Measurements from ENCODE around the gene HOMER2.
"Not testable (repeated sequence)": the region's sequence is repeated elsewhere in the genome, so short reads cannot be mapped to it uniquely, and the experiment has no call there.

HOMER2 gene

DNA sequence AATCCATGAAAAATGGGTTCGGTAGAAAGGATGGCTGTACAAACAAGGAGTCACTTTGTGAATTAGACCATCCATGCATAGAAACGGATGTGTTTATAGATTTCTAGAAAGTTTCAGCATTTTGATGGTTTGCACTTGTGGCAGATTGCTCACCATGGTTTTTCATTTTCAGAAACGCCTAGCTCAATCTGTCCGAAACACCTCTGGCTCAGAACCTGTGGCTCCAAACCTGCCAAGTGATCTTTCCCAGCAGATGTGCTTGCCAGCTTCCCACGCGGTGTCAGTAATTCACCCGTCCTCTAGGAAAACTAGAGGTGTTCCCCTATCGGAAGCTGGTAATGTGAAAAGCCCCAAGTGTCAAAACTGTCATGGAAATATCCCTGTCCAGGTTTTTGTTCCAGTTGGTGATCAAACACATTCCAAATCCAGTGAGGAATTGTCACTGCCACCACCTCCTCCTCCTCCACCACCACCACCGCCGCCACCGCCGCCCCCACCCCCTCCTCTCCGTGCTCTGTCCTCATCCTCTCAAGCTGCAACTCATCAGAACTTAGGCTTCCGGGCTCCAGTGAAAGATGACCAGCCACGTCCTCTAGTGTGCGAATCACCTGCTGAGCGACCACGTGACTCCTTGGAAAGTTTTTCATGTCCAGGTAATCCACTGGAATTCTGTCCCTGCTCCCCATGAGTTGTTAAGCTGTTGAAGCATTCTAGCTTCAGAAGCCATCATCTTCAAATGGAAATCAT is 121.9 kb downstream of the HOMER2 start:
- no peak for DNase-seq

DNA sequence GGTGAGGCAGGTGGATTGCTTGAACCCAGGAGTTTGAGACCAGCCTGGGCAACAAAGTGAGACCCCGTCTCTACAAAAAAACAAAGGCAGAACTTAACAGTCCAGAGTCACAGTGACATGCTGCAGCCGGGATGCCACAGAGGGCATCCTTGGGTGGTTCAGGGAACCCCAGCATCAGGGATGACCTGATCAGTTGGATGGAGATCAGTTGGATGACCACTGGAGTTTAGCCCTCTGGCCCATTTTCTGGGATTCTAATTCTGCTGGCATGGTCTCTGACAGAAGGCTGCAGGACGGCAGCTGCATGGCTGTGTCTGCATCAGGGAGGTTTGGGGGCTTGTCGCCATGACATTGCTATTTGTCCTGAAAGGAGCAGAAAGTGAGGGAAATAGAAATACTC is 123.3 kb downstream of the HOMER2 start:
- no peak for DNase-seq

- DNase-seq = no peak
These were observed 124.4 kb downstream of the HOMER2 start for GRCh38 chr15:82828075-82828474.

DNA sequence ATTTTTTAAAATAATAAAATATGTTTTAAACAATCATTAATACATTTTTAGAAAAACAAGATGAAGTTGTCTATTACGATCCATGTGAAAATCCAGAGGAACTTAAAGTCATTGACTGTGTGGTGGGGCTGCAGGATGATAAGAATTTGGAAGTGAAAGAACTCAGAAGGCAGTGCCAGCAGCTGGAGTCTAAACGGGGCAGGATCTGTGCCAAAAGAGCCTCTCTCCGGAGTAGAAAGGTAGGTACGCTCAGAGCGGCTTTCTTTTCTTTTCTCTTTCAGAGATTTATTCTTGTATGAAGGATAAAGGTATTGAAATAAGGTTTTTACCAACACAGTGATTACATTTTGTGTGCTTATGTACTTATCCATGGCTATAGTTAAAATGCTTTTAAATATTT is 129.5 kb downstream of the HOMER2 start:
- DNase-seq = no peak

DNA sequence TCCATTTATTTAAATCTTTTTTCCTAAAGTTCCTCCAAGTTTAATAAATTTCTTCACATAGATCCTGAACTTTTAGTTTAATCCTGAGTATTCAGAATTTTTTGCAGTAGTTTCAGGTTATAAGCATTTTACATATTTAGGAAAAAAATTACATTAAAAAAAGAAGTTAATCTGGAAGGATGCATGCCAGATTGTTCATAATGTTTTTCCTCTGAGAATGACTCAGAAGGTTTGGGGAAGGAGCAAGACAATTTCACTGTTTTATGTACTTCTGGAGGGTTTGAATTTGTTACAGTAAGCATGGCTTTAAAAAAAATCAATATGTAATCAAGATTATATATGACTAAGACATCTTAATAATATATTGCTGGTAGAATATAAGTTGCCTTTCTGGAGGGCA is 130.7 kb downstream of the HOMER2 start:
- not testable (repeated sequence) for DNase-seq

- DNase-seq = not testable (repeated sequence)
These were observed 131.1 kb downstream of the HOMER2 start for GRCh38 chr15:82821396-82821795.

DNA sequence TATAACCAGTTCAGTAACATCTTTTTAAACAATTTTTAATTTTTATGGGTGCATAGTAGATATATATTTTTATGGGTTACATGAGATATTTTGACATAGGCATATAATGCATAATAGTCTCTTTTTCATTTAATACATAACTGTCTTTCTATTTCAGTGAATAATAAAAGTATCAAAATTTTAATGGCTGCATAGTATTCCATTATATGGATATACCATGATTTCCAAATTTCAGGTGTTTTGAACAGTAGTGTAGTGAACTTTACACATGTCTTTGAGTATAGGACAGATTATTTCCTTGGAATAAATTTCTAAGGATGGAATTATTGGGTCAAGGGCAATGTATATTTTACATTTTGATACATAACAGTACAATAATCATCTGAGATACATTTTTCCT is 132.4 kb downstream of the HOMER2 start:
- no peak for DNase-seq

DNA sequence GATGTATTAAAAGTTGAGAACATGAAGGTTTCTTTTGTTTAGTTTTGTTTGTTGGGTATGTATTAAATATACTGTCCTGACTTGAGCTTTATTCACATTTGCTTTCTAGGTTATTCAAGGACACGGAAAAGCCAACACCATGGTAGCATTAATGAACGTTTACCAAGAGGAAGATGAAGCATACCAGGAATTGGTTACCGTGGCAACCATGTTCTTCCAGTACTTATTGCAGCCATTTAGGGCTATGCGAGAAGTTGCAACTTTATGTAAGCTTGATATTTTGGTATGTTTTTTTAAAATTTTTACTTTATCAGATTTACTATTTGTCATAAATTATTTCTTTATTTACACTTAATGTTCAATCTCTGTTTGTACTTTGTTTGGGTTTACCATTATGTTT is 139.5 kb downstream of the HOMER2 start:
- DNase-seq = no peak

DNA sequence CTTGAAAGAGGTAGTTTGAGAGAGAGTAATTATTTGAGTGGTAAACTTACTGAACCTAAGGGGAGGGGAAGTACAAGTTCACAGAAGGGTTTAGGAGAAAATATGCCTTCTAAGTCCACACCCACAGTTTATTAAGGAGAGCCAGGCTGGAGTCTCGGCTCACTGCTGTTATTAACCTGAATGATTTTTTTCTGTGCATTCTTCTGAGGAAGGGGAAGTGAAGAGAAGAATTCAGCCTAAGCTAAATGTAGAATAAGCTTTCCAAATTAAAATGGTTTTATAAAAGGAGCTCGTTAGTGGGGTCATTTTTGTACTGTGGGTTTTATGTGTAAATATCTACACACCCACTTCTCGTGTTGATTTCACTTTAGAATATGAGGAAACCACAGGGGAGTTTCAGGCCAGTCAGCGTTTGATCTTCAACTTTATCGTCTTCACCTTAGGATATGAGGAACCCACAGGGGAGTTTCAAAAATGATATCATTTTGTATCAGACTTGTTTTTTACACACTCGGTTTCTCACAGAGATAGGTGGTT is 141.6 kb downstream of the HOMER2 start:
- peak; percentile 53 for DNase-seq

- DNase-seq = peak; percentile 10
These were observed 142.2 kb downstream of the HOMER2 start for GRCh38 chr15:82810061-82810889.

GRCh38 chr15:82809308-82810060 is 143.0 kb downstream of the HOMER2 start, which contains the start of gene WHAMM:
TSS of gene WHAMM (plus strand) at chr15:82809628. CDS start at chr15:82809727, 99 bp downstream.
- peak; percentile 96 for DNase-seq

DNA sequence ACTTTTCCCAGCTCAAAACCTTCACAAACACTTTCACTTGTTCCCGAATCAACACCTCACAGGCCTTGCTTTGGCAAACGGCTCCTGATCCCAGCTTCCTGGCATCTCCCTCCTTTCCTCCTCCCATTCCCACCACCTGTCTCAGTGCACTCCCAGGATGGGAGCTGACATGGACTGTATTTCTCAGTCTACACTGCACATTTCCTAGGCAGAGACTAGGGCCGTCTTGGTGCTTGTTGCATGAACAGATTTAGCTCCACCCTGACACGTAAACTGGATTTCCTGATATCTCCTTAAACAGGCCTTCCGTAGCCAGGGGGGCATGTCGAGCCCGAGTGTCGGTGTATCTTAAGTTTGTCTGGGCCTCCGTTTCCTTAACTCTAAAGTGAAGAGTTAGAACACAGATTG is 143.9 kb downstream of the HOMER2 start:
- no peak for DNase-seq

DNA sequence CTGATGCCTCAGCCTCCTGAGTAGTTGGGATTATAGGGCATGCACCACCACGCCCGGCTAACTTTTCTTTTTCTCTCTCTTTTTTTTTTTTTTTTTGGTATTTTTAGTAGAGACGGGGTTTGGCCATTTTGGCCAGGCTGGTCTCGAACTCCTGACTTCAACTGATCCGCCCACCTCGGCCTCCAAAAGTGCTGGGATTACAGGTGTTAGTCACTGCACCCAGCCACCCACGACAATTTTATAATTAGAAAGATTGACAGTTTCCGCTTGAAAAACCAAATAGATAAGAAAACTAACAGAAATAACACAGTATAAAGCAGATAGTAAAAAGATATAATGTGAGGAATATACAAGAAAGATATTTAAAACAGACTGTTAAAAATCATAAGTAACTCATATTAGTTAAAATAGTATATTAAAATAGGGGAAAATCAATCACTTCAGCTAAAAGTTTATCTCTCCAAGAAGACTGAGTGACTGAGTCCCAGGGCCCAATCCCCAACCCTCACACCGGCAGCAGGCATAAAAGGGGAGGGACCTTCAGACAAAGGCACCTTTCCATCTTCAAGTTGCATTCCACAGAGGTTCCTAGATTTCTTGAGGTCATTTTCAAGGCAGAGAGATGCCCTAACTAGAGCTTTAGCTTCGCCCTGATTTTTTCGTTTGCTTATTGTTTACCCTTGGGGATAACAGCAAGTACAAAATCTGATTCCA is 144.4 kb downstream of the HOMER2 start:
- no peak for DNase-seq

- DNase-seq = no peak
These were observed 146.5 kb downstream of the HOMER2 start, which contains the start of gene FSD2 for GRCh38 chr15:82805994-82806406. TSS of gene FSD2 (minus strand) at chr15:82806069. CDS start at chr15:82787390, 18,679 bp downstream.

DNA sequence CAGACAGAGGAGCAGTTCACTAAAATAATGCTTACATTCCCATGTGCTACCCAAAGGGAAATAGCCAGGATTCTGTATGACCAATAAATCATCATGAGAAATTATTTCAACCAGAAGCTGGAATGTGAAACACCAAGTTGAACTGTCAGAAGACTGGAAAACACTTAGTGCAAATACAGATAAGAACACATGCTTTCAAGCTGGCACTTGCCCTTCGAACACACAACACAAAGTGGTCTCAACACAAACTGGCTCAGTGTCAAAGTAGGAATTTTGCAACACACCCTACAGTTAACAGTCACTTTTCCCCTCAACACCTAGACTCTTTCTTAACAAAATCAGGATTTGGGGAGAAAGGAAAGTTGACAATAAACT is 148.0 kb downstream of the HOMER2 start:
- DNase-seq = no peak

GRCh38 chr15:82803793-82804574 is 148.5 kb downstream of the HOMER2 start:
- DNase-seq = no peak

GRCh38 chr15:82802497-82802896 is 150.0 kb downstream of the HOMER2 start:
- no peak for DNase-seq

DNA sequence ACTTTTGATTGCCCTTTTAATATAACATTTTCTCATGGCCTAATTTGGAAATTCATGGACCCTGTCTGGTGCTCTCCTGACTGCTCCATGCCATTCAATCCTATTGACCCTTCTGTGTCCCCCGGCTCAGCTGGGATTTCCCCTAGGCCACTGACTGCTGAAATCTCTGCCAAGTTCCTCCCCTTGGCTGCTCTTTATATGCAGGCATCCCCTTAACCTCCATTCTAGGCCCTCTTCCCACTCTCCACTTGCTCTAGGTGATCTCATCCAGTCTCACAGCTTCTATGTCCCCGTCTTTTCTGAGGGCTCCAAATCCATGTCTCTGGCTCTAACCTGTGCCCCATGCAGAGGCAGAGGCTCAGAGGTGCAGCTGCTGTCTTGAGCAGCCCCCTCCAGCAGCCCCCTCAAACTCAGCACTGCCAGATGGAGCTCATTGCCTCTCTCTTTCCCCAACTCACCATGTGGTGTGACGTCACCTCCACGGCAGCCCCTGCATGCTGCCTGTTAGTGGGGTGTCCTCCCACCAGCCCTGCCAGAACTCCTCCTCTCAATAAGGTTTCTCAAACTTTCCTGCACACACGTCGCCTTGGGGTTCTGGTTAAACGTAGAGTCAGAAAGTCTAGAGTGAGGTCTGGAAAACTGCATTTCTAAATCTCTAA is 153.2 kb downstream of the HOMER2 start:
- no peak for DNase-seq

Data from stimulated activated CD4-positive, alpha-beta T cell treated with anti-CD3 and anti-CD28 coated beads, Interleukin-1b, Interleukin-23, amount 100 ng/mL, for 48 hours (primary cell).